ENCODE data around the gene RHOXF1.
A peak's percentile ranks its signal among the peaks of the same experiment; 100 is the strongest.
"Not testable (repeated sequence)": the region's sequence is repeated elsewhere in the genome, so short reads cannot be mapped to it uniquely, and the experiment has no call there.

RHOXF1 gene

DNA sequence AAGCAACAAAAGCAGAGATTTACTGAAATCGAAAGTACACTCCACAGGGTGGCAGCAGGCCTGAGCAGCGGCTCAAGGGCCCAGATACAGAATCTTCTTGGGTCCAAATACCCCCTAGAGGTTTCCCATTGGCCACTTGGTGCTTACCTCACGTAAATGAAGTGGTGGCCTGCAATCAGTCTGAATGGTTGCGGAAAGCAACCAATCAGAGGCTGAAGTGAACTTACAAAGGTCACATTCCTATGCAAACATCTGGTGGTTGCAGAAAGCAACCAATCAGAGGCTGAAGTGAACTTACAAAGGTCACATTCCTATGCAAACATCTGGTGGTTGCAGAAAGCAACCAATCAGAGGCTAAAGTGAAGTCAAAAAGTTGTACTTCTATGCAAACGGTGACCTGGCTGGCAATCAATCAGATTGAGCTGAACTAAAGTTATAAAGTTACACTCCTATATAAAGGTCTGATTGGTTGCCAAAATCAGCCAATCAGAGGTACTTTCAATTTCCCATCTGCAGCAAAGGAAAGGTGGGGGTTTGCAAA lies 12.7 kb upstream of the RHOXF1 start:
- not testable (repeated sequence) for H3K9me3 Mint-ChIP-seq; H3K27ac Mint-ChIP-seq; H3K4me3 Mint-ChIP-seq; ATAC-seq (replicated peaks); DNase-seq; H3K27me3 Mint-ChIP-seq; H3K4me1 Mint-ChIP-seq (ENCODE audit: low read depth in 2 of 2); H3K36me3 Mint-ChIP-seq (ENCODE audit: insufficient read depth)

DNA sequence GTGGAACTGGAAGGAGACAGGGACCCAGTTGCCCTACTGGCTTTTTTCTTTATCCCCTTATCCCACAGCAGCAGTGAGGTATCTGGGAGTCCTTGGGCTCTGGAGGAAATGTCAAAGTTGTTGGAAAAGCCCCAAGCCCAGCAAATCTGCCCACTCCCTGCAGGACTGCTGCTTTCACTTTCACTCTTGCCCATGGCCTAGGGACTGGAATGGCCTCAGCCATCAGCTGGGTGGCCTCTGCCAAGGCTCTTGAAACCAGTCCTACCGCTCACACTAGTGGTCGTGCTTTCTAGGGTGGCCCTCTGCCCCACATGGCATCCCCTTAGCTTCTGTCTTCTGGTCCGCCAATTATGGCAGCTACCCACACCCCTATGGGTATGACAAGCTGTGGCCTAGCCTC lies 9.7 kb upstream of the RHOXF1 start:
- no peak for DNase-seq
- no peaks in the 10 kb centered on the region for H3K27me3 Mint-ChIP-seq
- peak overlapping the region in 1 of 2 donors; percentile 44 for H3K27ac Mint-ChIP-seq
- H3K36me3 Mint-ChIP-seq (ENCODE audit: insufficient read depth) = no peaks in the 10 kb centered on the region
- H3K9me3 Mint-ChIP-seq = no peaks in the 10 kb centered on the region
- H3K4me3 Mint-ChIP-seq = no peak overlapping the region
- H3K4me1 Mint-ChIP-seq (ENCODE audit: low read depth in 2 of 2) = no peaks in the 10 kb centered on the region
- ATAC-seq (replicated peaks) = no peak

DNA sequence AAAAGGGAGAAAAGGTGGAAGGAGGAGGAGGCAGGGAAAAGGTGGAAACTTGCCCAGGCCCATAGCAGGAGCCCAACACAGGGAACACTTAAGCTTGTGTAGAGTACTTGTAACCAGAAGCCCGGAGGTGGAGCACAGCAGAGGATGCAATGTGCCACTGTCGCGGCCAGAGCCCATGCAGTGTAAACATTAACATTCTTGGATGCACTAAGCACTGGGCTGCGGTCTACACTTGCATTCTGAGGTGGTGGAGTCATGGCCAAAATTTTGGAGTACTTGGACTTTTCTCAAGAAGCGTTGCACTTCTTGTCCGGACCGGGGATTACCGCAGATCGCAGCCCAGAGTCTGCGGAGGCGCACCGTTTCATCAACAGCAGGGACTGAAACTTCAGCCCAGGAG lies 4.5 kb upstream of the RHOXF1 start:
- H3K9me3 Mint-ChIP-seq = no peaks in the 10 kb centered on the region
- ATAC-seq (replicated peaks) = no peak
- no peaks in the 10 kb centered on the region for H3K36me3 Mint-ChIP-seq (ENCODE audit: insufficient read depth)

DNA sequence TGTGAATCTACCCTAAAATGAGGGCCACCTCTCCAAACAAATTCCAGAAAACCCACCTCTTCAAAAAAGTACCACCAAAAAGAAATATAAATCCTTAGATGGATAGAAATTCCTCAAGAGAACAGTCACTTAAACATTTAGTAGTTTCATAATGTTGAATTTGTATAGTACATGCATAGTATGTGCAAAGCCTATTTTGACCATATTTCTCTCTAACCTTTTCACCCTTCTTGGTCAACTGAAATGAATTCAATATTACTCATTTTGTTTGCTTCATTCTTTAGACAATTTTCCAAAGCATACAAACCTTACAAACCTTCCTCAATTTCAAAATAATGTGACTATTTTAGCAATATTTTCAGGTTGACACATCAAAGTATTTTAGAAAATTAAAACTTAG lies 4.1 kb downstream of the RHOXF1 start:
- Mint-ChIP-seq H3K4me1 (ENCODE audit: low read depth in 2 of 2) (no peaks in the 10 kb centered on the region), H3K27me3 (no peaks in the 10 kb centered on the region), H3K9me3 (no peaks in the 10 kb centered on the region), H3K36me3 (ENCODE audit: insufficient read depth) (no peaks in the 10 kb centered on the region), H3K27ac (no peak overlapping the region), H3K4me3 (no peak overlapping the region)
- ATAC-seq (replicated peaks) (no peak), DNase-seq (no peak)

More for the DNA sequence above, 4.5 kb upstream of the RHOXF1 start:
- no peaks in the 10 kb centered on the region for H3K27me3 Mint-ChIP-seq
- no peak overlapping the region for H3K4me3 Mint-ChIP-seq
- peak overlapping the region in 1 of 2 donors; percentile 49 for H3K27ac Mint-ChIP-seq
- no peak for DNase-seq
- H3K4me1 Mint-ChIP-seq (ENCODE audit: low read depth in 2 of 2) = no peaks in the 10 kb centered on the region

DNA sequence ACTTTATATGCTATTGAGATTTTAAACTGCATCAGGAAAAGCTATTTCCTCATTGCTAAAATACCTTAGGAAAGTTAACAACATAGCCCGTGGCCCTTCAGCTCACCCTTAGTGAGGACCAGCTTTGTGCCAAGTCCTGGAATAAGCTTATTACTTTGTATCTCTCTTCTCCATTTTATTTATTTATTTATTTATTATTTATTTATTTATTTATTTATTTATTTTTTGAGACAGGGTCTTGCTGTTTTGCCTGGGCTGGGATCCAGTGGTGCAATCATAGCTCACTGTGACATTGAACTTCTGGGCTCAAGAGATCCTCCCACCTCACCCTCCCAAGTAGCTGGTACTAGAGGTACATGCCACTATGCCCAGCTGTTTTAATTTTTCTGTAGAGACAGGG lies 6.3 kb downstream of the RHOXF1 start:
- ATAC-seq (replicated peaks) (no peak), DNase-seq (no peak)
- no peaks in the 10 kb centered on the region for H3K4me1 Mint-ChIP-seq (ENCODE audit: low read depth in 2 of 2)
- H3K36me3 Mint-ChIP-seq (ENCODE audit: insufficient read depth) = no peaks in the 10 kb centered on the region
- no peak overlapping the region for H3K27ac Mint-ChIP-seq
- no peak overlapping the region for H3K4me3 Mint-ChIP-seq
- H3K27me3 Mint-ChIP-seq = no peaks in the 10 kb centered on the region
- no peaks in the 10 kb centered on the region for H3K9me3 Mint-ChIP-seq

DNA sequence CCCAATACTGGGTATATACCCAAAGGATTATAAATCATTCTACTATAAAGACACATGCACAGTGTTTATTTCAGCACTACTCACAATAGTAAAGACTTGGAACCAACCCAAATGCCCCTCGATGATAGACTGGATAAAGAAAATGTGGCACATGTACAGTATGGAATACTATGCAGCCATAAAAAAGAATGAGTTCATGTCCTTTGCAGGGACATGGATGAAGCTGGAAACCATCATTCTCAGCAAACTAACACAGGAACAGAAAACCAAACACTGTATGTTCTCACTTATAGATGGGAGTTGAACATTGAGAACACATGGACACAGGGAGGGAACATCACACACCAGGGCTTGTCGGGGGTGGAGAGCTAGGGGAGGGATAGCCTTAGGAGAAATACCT lies 11.0 kb downstream of the RHOXF1 start:
- DNase-seq; H3K27ac Mint-ChIP-seq; H3K27me3 Mint-ChIP-seq; H3K9me3 Mint-ChIP-seq; H3K4me1 Mint-ChIP-seq (ENCODE audit: low read depth in 2 of 2); H3K36me3 Mint-ChIP-seq (ENCODE audit: insufficient read depth); ATAC-seq (replicated peaks); H3K4me3 Mint-ChIP-seq: not testable (repeated sequence)

DNA sequence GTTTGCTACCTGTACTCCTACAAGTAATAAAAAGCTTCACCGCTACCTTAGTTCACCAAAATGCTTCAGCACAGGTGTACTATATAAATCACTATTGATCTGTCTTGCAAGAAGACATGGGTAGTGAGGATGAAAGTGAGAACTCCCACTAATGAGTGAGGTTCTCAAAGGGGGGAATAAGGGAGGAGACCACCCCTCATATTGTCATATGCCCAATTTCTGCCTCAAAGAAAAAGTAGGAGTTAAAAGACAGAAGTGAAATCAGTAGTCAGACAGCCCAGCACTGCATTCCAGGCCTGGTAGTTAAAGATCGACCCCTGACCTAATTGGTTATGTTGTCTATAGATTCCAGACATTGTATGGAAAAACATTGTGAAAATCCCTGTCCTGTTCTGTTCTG lies 14.7 kb downstream of the RHOXF1 start:
- DNase-seq; H3K27me3 Mint-ChIP-seq; H3K4me1 Mint-ChIP-seq (ENCODE audit: low read depth in 2 of 2); H3K36me3 Mint-ChIP-seq (ENCODE audit: insufficient read depth); ATAC-seq (replicated peaks); H3K9me3 Mint-ChIP-seq; H3K27ac Mint-ChIP-seq; H3K4me3 Mint-ChIP-seq: not testable (repeated sequence)

DNA sequence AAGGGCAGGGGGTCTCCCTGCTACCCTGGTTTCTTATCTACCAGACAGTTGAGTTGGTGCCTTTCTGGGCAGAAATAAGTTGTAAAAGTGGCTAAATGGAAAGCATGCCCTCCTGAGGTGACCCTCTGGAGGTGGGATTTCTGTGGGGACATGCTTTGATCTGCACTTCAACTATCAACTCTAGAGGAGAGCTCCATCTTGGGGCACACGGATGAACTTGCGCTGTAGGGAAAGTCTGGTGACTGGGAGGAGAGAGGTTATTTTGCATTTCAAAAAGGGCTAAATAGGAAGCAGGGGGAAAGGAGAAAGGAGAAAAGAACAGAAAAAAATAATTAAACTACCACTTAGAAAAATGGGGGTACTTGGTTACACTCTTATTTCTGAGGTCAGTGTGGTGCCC lies 25.5 kb downstream of the RHOXF1 start:
- H3K27me3 Mint-ChIP-seq = no peaks in the 10 kb centered on the region
- no peaks in the 10 kb centered on the region for H3K36me3 Mint-ChIP-seq (ENCODE audit: insufficient read depth)
- no peak for DNase-seq
- no peaks in the 10 kb centered on the region for H3K4me1 Mint-ChIP-seq (ENCODE audit: low read depth in 2 of 2)
- ATAC-seq (replicated peaks) = no peak
- no peaks in the 10 kb centered on the region for H3K9me3 Mint-ChIP-seq
- H3K27ac Mint-ChIP-seq = no peak overlapping the region
- no peak overlapping the region for H3K4me3 Mint-ChIP-seq

DNA sequence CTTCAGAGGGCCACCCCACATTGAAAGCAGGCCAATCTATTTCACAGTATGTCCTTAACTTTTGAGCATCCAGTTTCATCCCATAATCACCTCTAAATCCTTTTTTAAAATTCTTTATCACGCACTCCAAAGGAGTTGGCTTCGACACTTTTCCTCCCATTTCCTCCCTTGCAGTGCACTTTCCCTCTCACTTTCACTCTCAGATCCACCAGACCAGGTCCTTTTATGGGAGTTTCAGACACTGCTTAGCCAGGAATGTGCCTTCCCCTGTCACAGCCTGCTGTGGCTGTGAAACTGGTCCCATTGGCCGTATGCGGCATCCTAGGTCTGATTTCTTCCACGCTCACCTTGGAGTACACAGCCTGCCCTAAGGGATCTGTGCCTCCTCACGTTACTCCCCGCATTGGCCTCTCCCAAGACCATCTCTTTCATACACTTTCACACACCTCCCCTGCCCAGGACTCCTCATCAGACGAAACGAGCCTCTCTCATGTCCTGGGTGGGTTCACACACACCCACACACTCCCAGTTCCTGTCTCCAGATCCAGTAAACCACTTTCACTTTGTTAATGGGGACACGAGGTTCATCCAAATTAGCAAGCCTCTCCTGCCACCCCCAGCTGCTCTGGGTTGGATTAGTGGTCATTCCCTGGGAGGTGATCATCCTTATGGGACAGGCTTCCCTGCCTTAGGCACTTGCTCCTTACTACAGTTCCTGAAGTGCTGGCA lies 28.3 kb downstream of the RHOXF1 start:
- DNase-seq = no peak
- no peaks in the 10 kb centered on the region for H3K27me3 Mint-ChIP-seq
- ATAC-seq (replicated peaks) = no peak
- no peak overlapping the region for H3K27ac Mint-ChIP-seq
- H3K4me1 Mint-ChIP-seq (ENCODE audit: low read depth in 2 of 2) = no peaks in the 10 kb centered on the region
- no peaks in the 10 kb centered on the region for H3K9me3 Mint-ChIP-seq
- no peaks in the 10 kb centered on the region for H3K36me3 Mint-ChIP-seq (ENCODE audit: insufficient read depth)
- no peak overlapping the region for H3K4me3 Mint-ChIP-seq

DNA sequence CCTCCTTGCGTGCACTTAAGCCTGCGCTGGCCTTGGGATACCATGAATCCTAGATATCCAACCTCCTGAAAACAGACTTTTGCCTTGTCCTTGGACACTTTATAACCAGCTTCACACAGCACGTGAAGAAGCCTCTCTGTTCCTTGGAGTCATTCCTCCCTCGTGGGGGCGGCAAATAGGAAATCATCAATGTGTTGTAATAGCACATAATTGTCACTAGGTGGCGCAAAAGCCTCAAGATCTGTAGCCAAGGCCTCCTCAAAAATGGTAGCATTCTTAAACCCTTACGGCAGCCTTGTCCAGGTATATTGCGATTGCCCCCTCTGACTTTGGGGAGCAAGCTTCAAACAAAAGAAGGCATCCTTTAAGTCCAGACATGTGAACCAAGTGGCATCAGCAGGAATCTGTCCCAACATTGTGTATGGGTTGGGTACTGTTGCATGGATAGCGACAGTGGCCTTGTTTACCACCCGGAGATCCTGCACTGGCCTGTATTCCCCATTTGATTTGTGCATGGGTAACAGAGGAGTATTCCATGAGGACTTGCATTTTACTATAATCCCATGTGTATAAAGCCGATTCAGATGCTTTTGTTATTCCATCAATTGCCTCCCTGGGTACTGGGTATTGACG lies 30.0 kb downstream of the RHOXF1 start:
- H3K27me3 Mint-ChIP-seq; H3K36me3 Mint-ChIP-seq (ENCODE audit: insufficient read depth); H3K4me1 Mint-ChIP-seq (ENCODE audit: low read depth in 2 of 2); DNase-seq; H3K4me3 Mint-ChIP-seq; H3K27ac Mint-ChIP-seq; H3K9me3 Mint-ChIP-seq: not testable (repeated sequence)
- peak; percentile 29 for ATAC-seq (replicated peaks)

DNA sequence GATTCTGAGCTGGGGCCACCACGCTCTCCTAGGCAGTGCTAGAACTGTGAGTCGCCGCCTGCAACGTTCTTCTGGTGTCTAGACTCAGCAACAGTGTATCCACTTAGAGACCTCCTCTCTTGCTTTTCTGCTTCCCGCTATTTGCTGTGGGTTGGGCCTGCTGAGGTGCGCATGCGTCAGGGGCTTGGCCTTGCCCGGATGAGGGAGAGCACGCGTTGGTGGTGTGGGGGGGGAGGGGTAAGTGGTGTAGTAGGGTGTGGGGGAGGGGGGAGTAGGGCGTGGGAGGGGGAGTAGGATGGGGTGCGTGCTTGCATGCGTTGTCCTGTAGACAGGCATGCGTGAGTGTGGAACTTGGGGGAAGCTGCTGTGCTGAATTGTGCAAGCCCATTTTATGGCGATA lies 38.1 kb downstream of the RHOXF1 start, which contains the start of gene RHOXF2B:
TSS of gene RHOXF2B (minus strand) at position 101 of the 400 bp plus-strand sequence. CDS start 138 bp downstream, outside the sequence.
- H3K9me3 Mint-ChIP-seq; ATAC-seq (replicated peaks); H3K27ac Mint-ChIP-seq; H3K36me3 Mint-ChIP-seq (ENCODE audit: insufficient read depth); DNase-seq; H3K4me1 Mint-ChIP-seq (ENCODE audit: low read depth in 2 of 2); H3K27me3 Mint-ChIP-seq; H3K4me3 Mint-ChIP-seq: not testable (repeated sequence)

DNA sequence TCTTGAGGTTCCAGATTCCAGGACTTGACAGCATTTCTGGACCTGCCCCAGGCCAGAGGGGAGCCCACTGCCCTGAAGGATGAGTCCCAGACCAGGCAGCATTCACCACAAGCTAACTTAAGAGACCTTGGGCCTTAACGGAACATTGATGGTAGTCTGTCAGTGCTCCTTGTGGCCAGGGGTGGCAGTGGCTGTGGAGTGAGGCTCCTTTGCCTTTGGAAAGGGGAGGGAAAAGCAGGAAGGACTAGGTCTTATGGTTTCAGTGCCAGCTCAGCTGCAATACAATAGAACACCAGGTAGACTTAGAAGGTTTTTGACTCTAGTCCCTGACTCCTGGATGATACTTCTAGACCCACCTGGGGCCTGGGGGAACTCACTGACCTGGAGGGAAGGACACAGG lies 49.5 kb downstream of the RHOXF1 start:
- H3K27me3 Mint-ChIP-seq; H3K36me3 Mint-ChIP-seq (ENCODE audit: insufficient read depth); H3K4me1 Mint-ChIP-seq (ENCODE audit: low read depth in 2 of 2); DNase-seq; H3K27ac Mint-ChIP-seq; H3K4me3 Mint-ChIP-seq; ATAC-seq (replicated peaks); H3K9me3 Mint-ChIP-seq: not testable (repeated sequence)

Data from effector memory CD8-positive, alpha-beta T cell (primary cell).